Liver (tissue), 9 donors: ENCODE results near the gene KIRREL3. TPM values are rescaled to one million over a fixed set of nuclear protein-coding genes. Genes with fewer than 3 reads are reported as not detected.
A peak's percentile ranks its signal among the peaks of the same experiment; 100 is the strongest.

Experiments
- DNase-seq: peaks from one replicate; pipeline ENCODE4 v3.0.0-alpha.2; 2017; ENCODE audit warnings: low spot score
- H3K27ac ChIP-seq, 2 donors: one replicate each; pipeline ENCODE4 v1.7.0; 2013; ENCODE audit warnings: inconsistent platforms in 2 of 2, low read length in 2 of 2, control low read depth in 1 of 2, low read depth in 1 of 2, mild to moderate bottlenecking in 1 of 2
- H3K27me3 ChIP-seq, 4 donors: one replicate each; pipeline versions ENCODE4 v1.6.1 to v1.7.0; 2013; ENCODE audit warnings: low read length in 3 of 4, inconsistent platforms in 1 of 4, mild to moderate bottlenecking in 1 of 4, moderate library complexity in 1 of 4; ENCODE audit not compliant: control insufficient read depth in 4 of 4, insufficient read depth in 4 of 4
- H3K36me3 ChIP-seq, 4 donors: one replicate each; pipeline versions ENCODE4 v1.6.1 to v1.7.0; 2013; ENCODE audit warnings: low read length in 3 of 4, mild to moderate bottlenecking in 3 of 4, low read depth in 1 of 4, moderate library complexity in 1 of 4; ENCODE audit not compliant: control insufficient read depth in 4 of 4, insufficient read depth in 3 of 4
- H3K4me1 ChIP-seq, 4 donors: one replicate each; pipeline versions ENCODE4 v1.6.1 to v1.7.0; 2013; ENCODE audit warnings: low read length in 3 of 4, mild to moderate bottlenecking in 3 of 4, moderate library complexity in 1 of 4; ENCODE audit not compliant: control insufficient read depth in 4 of 4, insufficient read depth in 4 of 4
- H3K4me3 ChIP-seq, 3 donors: one replicate each; pipeline versions ENCODE4 v1.6.1 to v1.7.0; 2013; ENCODE audit warnings: low read length in 3 of 3, control low read depth in 1 of 3, low read depth in 1 of 3, mild to moderate bottlenecking in 1 of 3
- H3K9ac ChIP-seq, 2 donors: one replicate each; pipeline ENCODE4 v1.7.0; 2013; ENCODE audit warnings: low read length in 2 of 2, mild to moderate bottlenecking in 2 of 2, moderate library complexity in 2 of 2, control low read depth in 1 of 2, low read depth in 1 of 2
- H3K9me3 ChIP-seq, 4 donors: one replicate each; pipeline versions ENCODE4 v1.6.1 to v1.7.0; 2013; ENCODE audit warnings: low read length in 3 of 4; ENCODE audit not compliant: control insufficient read depth in 4 of 4
- EGR1 ChIP-seq, 2 donors: IDR thresholded peaks; 2 replicates each; pipeline ENCODE4 v1.6.1; 2016 to 2018; ENCODE audit warnings: antibody characterized with exemption in 2 of 2, low read depth in 2 of 2
- FOXA1 ChIP-seq: IDR thresholded peaks from 2 replicates; pipeline ENCODE4 v1.6.1; 2016; ENCODE audit warnings: antibody characterized with exemption
- FOXA2 ChIP-seq: IDR thresholded peaks from 2 replicates; pipeline ENCODE4 v1.6.1; 2016; ENCODE audit warnings: antibody characterized with exemption
- GABPA ChIP-seq, 2 donors: IDR thresholded peaks in 1 of 2; conservative IDR thresholded peaks in 1 of 2; 2 replicates each; pipeline ENCODE4 v1.6.1; 2016; ENCODE audit warnings: antibody characterized with exemption in 2 of 2, mild to moderate bottlenecking in 1 of 2, moderate library complexity in 1 of 2
- HNF4A ChIP-seq, 2 donors: conservative IDR thresholded peaks; 2 replicates each; pipeline ENCODE4 v1.6.1; 2016; ENCODE audit warnings: antibody characterized with exemption in 2 of 2, mild to moderate bottlenecking in 2 of 2
- HNF4G ChIP-seq: IDR thresholded peaks from 2 replicates; pipeline ENCODE4 v1.6.1; 2016; ENCODE audit warnings: antibody characterized with exemption
- JUND ChIP-seq, 2 donors: IDR thresholded peaks; 2 replicates each; pipeline ENCODE4 v1.6.1; 2016; ENCODE audit warnings: antibody characterized with exemption in 2 of 2
- MAX ChIP-seq: IDR thresholded peaks from 2 replicates; pipeline ENCODE4 v1.6.1; 2016; ENCODE audit warnings: antibody characterized with exemption
- NR2F2 ChIP-seq: IDR thresholded peaks from 2 replicates; pipeline ENCODE4 v1.6.1; 2016; ENCODE audit warnings: antibody characterized with exemption
- RAD21 ChIP-seq, 2 donors: IDR thresholded peaks; 2 replicates each; pipeline ENCODE4 v1.6.1; 2016; ENCODE audit warnings: antibody characterized with exemption in 2 of 2, mild to moderate bottlenecking in 2 of 2
- REST ChIP-seq: IDR thresholded peaks from 2 replicates; pipeline ENCODE4 v1.6.1; 2016; ENCODE audit warnings: antibody characterized with exemption, mild to moderate bottlenecking
- RXRA ChIP-seq, 2 donors: IDR thresholded peaks; 2 replicates each; pipeline ENCODE4 v1.6.1; 2017 to 2018; ENCODE audit warnings: antibody characterized with exemption in 2 of 2, mild to moderate bottlenecking in 1 of 2
- SP1 ChIP-seq: IDR thresholded peaks from 2 replicates; pipeline ENCODE4 v1.6.1; 2018; ENCODE audit warnings: antibody characterized with exemption, mild to moderate bottlenecking
- TAF1 ChIP-seq: conservative IDR thresholded peaks from 2 replicates; pipeline ENCODE4 v1.6.1; 2016; ENCODE audit warnings: antibody characterized with exemption, mild to moderate bottlenecking
- YY1 ChIP-seq: IDR thresholded peaks from 2 replicates; pipeline ENCODE4 v1.6.1; 2016; ENCODE audit warnings: antibody characterized with exemption, mild to moderate bottlenecking
- WGBS: extraction: QIAGEN DNeasy Blood & Tissue Kit; methylation state at CpG from one replicate; pipeline ENCODE4 v1.1.7; 2013; 5-methylcytosine and 5-hydroxymethylcytosine counted together
- polyA plus RNA-seq, 2 donors: library from polyadenylated mRNA; stranded (reverse) in 1 of 2; unstranded in 1 of 2; fragments of 200-250 nt in 1 of 2; fragments of >200 nt in 1 of 2; fragmentation: Nextera tagmentation in 1 of 2; extraction: Ambion mirVana in 1 of 2; gene quantifications; one replicate each; pipeline versions ENCODE4 v1.2.1 to v1.2.3, GENCODE V29; 2013 to 2015
- total RNA-seq, 2 donors: library from RNA; depleted of rRNA; stranded (reverse); fragments of >200 nt; gene quantifications; one replicate each; pipeline ENCODE4 v1.2.3, GENCODE V29; 2014
- TF ChIP-seq, protein P1 (sequence below): IDR thresholded peaks from 2 replicates; pipeline ENCODE4 v1.6.1; 2016; ENCODE audit warnings: antibody characterized with exemption
- TF ChIP-seq, protein P2 (sequence below): IDR thresholded peaks from 2 replicates; pipeline ENCODE4 v1.6.1; 2016; ENCODE audit warnings: antibody characterized with exemption
- TF ChIP-seq, protein P3 (sequence below): fragments of 150-350 bp; IDR thresholded peaks from 2 replicates; pipeline ENCODE4 v1.5.1; 2017; ENCODE audit warnings: improper control_type of control experiment, low read depth, low read length; ENCODE audit not compliant: missing input control
- donor health status: healthy.
- donor health status: healthy.
- donor health status: healthy.
- donor health status: healthy.
- donor health status: healthy.

KIRREL3 gene
- total and polyA plus RNA-seq, 4 donors: 0.03 to 0.29 (median 0.08) TPM; not detected in 1

DNA sequence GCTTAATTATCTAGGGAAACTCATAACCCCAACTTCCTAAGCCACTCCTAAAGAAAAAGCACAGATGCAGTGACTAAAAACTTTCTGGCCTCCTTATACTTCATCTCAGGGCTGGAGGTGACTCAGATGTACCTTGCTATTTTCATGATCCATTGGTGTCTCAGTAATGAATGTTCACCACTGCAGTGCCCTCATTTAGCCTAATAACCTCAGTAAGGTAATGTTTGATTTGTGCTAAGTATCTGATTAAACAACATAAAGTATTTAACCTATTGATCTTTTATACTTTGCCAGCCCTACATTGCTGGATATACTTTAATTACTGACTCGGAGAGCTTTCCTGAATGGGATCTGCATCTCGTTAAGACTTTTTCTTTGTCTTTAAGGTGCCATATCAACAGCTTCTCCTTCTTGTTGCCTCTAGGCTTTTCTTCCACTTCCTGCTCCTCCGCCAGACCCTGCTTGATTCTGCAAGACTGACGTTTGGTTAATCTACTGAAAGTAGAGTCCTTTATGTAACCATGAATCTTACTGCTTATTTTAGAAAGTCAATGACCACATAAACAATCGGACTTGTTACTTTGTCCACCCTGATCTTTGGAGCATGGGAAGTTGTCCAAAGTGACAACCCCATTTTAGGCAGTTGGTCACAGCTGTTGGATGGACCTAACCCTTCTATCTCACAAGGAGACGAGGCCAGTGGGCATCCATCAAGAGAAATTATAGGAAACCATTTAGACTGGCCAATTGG is 342.1 kb downstream of the KIRREL3 start:
- DNase-seq: no peak
- H3K27ac ChIP-seq: peak overlapping the region; percentile 46 to 68
- H3K36me3 ChIP-seq: no peaks in the 10 kb centered on the region
- no peaks in the 10 kb centered on the region for H3K9me3 ChIP-seq
- H3K4me1 ChIP-seq: peaks cover 7 to 52% (median 43%) of the 10 kb centered on the region in 4 donors
- no peaks in the 10 kb centered on the region for H3K27me3 ChIP-seq
- no peak overlapping the region for H3K9ac ChIP-seq
- peak overlapping the region in 1 of 3 donors; percentile 22 for H3K4me3 ChIP-seq
- TF ChIP-seq YY1 (peak; percentile 85), JUND (IDR thresholded peaks at IDR 0.05) (peak; percentile 63 to 70), MAX (peak; percentile 64), HNF4A (conservative IDR thresholded peaks at IDR 0.05) (peak; percentile 96), FOXA1 (peak; percentile 14), TAF1 (no peak), GABPA (IDR thresholded peaks at IDR 0.05 in 1 of 2, conservative IDR thresholded peaks at IDR 0.05 in 1 of 2) (no peak), NR2F2 (peak; percentile 41), FOXA2 (peak; percentile 36), RAD21 (IDR thresholded peaks at IDR 0.05) (peak in 1 of 2 donors; percentile 25), SP1 (peak; percentile 47), HNF4G (peak; percentile 72), EGR1 (IDR thresholded peaks at IDR 0.05; ENCODE audit: low read depth in 2 of 2) (no peak), RXRA (IDR thresholded peaks at IDR 0.05) (peak; percentile 83 to 92), REST (peak; percentile 60)
- TF ChIP-seq, protein P1, sequence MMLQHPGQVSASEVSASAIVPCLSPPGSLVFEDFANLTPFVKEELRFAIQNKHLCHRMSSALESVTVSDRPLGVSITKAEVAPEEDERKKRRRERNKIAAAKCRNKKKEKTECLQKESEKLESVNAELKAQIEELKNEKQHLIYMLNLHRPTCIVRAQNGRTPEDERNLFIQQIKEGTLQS: no peak
- TF ChIP-seq, protein P2, sequence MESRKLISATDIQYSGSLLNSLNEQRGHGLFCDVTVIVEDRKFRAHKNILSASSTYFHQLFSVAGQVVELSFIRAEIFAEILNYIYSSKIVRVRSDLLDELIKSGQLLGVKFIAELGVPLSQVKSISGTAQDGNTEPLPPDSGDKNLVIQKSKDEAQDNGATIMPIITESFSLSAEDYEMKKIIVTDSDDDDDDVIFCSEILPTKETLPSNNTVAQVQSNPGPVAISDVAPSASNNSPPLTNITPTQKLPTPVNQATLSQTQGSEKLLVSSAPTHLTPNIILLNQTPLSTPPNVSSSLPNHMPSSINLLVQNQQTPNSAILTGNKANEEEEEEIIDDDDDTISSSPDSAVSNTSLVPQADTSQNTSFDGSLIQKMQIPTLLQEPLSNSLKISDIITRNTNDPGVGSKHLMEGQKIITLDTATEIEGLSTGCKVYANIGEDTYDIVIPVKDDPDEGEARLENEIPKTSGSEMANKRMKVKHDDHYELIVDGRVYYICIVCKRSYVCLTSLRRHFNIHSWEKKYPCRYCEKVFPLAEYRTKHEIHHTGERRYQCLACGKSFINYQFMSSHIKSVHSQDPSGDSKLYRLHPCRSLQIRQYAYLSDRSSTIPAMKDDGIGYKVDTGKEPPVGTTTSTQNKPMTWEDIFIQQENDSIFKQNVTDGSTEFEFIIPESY: no peak
- TF ChIP-seq, protein P3, sequence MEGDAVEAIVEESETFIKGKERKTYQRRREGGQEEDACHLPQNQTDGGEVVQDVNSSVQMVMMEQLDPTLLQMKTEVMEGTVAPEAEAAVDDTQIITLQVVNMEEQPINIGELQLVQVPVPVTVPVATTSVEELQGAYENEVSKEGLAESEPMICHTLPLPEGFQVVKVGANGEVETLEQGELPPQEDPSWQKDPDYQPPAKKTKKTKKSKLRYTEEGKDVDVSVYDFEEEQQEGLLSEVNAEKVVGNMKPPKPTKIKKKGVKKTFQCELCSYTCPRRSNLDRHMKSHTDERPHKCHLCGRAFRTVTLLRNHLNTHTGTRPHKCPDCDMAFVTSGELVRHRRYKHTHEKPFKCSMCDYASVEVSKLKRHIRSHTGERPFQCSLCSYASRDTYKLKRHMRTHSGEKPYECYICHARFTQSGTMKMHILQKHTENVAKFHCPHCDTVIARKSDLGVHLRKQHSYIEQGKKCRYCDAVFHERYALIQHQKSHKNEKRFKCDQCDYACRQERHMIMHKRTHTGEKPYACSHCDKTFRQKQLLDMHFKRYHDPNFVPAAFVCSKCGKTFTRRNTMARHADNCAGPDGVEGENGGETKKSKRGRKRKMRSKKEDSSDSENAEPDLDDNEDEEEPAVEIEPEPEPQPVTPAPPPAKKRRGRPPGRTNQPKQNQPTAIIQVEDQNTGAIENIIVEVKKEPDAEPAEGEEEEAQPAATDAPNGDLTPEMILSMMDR: no peak
- WGBS: 21% methylated on average over 6 of the region's 6 CpGs
